Right lobe of liver (tissue), 6 donors: Measurements from ENCODE around the gene RNF215. TPM values are rescaled to one million over a fixed set of nuclear protein-coding genes. Genes with fewer than 3 reads are reported as not detected.

Source experiments
- ATAC-seq, 4 donors: fragments of 200-7000 bp; cut with Tn5 transposase; one replicate each; pipeline ENCODE4 v1.9.1; 2020; ENCODE audit warnings: mild to moderate bottlenecking in 4 of 4, moderate library complexity in 4 of 4
- DNase-seq, 3 donors: peaks; one replicate each; pipeline ENCODE4 v3.0.0-alpha.2; 2020
- H3K27ac ChIP-seq, 3 donors: fragments of 200-600 bp; one replicate each; pipeline ENCODE4 v1.8.0; 2022
- H3K27me3 ChIP-seq, 2 donors: fragments of 200-600 bp; one replicate each; pipeline ENCODE4 v1.8.0; 2022
- H3K36me3 ChIP-seq, 4 donors: fragments of 200-600 bp; sonication (generic) in 1 of 4; one replicate each; pipeline versions ENCODE4 v1.5.1 to v1.8.0; 2017 to 2022; ENCODE audit warnings: control low read depth in 1 of 4
- H3K4me1 ChIP-seq, 4 donors: fragments of 200-600 bp; sonication (generic) in 1 of 4; one replicate each; pipeline versions ENCODE4 v1.5.1 to v1.8.0; 2017 to 2022; ENCODE audit warnings: control low read depth in 1 of 4
- H3K4me3 ChIP-seq, 3 donors: fragments of 200-600 bp; one replicate each; pipeline ENCODE4 v1.8.0; 2022
- H3K9me3 ChIP-seq, 4 donors: fragments of 200-600 bp; sonication (generic) in 1 of 4; one replicate each; pipeline versions ENCODE4 v1.5.1 to v1.8.0; 2017 to 2022; ENCODE audit warnings: control low read depth in 1 of 4
- POLR2A ChIP-seq: fragments of 450-650 bp; IDR thresholded peaks from one replicate; pipeline ENCODE4 v1.6.1; 2017; ENCODE audit warnings: antibody characterized with exemption, mild to moderate bottlenecking
- WGBS: methylation state at CpG from one replicate; pipeline ENCODE4 v1.1.6; 2018; ENCODE audit warnings: low coverage, low lambda C conversion rate; ENCODE audit not compliant: insufficient coverage; ENCODE audit errors: missing lambda C conversion rate; 5-methylcytosine and 5-hydroxymethylcytosine counted together
- intact Hi-C, 2 donors: fragments of 100-400 bp; cut with DNase I; formaldehyde crosslinking; loops; one replicate each; pipeline versions ENCODE4 v1.11.2 to v1.14.1; 2022
- total RNA-seq, 6 experiments: library from RNA; depleted of rRNA in 2 of 6; stranded (reverse); fragments of >200 nt in 2 of 6; fragmentation: NEBNext Ultra II Directional in 3 of 6; extraction: Animal tissue kit (Norgen Biotek cat#: 25700) in 3 of 6; gene quantifications; one replicate each; pipeline versions ENCODE4 v1.1.0 to v1.2.4, GENCODE V29; 2016 to 2023
- TF ChIP-seq, protein P1 (sequence below), 4 donors: fragments of 200-600 bp in 3 of 4; fragments of 450-650 bp in 1 of 4; IDR thresholded peaks; one replicate each; pipeline versions ENCODE4 v1.5.1 to v1.8.0; 2016 to 2022; ENCODE audit warnings: antibody characterized with exemption in 4 of 4, mild to moderate bottlenecking in 2 of 4
- donor health status: DM: no; HTN: yes; CAD: no.
- donor health status: DM: no; HTN: no; CAD: no.
- donor health status: DM: no; HTN: no; CAD: no.
- donor health status: DM: no; HTN: yes; CAD: no.
- donor health status: DM: no; HTN: yes; CAD: no.

The RNF215 gene
- total RNA-seq, 6 experiments from 2014 or later: 6.2 to 10.0 (median 7.4) TPM

DNA sequence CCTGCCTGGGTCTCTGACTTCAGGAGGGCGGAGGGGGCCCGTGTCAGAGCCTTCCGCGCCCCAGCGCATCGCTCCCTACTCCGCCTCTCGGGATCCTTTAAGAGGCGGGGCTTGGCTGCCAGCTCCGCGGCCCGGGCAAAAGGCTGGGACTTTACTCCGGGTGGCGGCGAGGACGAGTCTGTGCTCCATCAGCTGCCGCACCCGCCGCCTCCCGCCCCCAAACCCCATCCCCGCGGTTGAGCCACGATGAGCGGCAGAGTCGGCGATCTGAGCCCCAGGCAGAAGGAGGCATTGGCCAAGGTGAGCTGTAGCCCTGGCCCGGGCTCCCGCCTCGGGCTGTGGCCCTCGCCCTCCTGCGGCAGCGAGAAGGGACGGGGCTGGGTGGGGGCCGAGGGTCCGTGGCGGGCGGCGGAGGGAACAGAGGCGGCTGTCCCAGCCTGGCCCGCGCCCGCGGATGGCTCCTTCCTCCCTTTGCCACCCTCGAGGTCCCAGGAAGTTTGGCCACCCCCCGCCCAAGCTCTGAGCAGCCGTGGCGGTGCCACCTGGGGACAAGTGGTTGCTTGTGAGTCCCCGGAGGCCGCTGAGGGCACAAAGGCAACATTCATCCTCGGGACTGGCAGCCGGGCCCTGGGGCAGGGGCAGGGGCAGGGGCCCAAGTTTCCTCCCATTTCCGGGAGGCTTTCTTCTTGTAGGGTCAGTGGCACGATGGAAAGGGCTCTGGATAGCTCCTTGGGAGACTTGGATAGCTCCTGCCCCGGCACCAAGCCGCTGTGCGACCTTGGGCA lies 9.9 kb upstream of the RNF215 start, which contains the start of gene SEC14L2:
SEC14L2 (plus strand) TSS at position 148 of the 785 bp plus-strand sequence; CDS start at position 247, 99 bp downstream.
- no CpG with 5 or more reads among the region's 56 CpGs for WGBS
- DNase-seq (peak; percentile 87 to 93 (median 91)), ATAC-seq (peak; percentile 57 to 64 (median 60))
- Histone ChIP-seq H3K4me3 (peak within 1 kb of the TSS; percentile 64 to 99 (median 91)), H3K27ac (peak within 1 kb of the TSS; percentile 66 to 94 (median 90)), H3K4me1 (peaks cover 0 to 53% (median 25%) of the 10 kb centered on the region in 4 donors), H3K36me3 (peaks cover 0 to 25% (median 3%) of the 10 kb centered on the region in 4 donors), H3K27me3 (no peaks in the 10 kb centered on the region), H3K9me3 (no peaks in the 10 kb centered on the region)
- intact Hi-C loops: loop anchor here in 1 of 2 donors (10.0 kb wide), 1 partner anchor 78 kb away; the partner anchor contains the start of gene SEC14L3
- TF ChIP-seq, protein P1, sequence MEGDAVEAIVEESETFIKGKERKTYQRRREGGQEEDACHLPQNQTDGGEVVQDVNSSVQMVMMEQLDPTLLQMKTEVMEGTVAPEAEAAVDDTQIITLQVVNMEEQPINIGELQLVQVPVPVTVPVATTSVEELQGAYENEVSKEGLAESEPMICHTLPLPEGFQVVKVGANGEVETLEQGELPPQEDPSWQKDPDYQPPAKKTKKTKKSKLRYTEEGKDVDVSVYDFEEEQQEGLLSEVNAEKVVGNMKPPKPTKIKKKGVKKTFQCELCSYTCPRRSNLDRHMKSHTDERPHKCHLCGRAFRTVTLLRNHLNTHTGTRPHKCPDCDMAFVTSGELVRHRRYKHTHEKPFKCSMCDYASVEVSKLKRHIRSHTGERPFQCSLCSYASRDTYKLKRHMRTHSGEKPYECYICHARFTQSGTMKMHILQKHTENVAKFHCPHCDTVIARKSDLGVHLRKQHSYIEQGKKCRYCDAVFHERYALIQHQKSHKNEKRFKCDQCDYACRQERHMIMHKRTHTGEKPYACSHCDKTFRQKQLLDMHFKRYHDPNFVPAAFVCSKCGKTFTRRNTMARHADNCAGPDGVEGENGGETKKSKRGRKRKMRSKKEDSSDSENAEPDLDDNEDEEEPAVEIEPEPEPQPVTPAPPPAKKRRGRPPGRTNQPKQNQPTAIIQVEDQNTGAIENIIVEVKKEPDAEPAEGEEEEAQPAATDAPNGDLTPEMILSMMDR (IDR thresholded peaks at IDR 0.05): no peak
- peak; percentile 81 for TF ChIP-seq POLR2A

DNA sequence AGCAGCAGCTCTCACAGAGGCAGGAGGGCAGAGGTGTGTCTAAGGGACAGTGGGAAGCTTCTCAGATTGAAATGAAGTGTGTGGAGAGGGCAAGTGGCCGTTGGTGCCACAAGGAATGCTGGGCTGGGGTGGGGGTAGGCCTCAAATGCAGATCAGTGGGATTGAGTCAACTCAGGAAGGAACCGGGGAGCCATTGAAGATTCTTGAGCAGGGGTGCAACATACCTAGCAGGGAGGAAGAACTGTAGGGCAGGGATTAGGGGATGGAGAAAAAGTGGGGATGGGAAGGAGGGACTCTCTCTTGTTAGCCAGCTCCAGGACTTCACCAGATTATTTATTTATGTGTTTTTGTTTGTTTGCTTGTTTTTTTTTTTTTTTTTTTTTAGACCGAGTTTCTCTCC lies 6.7 kb upstream of the RNF215 start:
- Histone ChIP-seq H3K27me3 (no peaks in the 10 kb centered on the region), H3K4me1 (peaks cover 0 to 33% (median 16%) of the 10 kb centered on the region in 4 donors), H3K27ac (peak overlapping the region in 2 of 3 donors; percentile 95 to 96), H3K4me3 (no peak overlapping the region), H3K9me3 (no peaks in the 10 kb centered on the region), H3K36me3 (no peaks in the 10 kb centered on the region)
- TF ChIP-seq, protein P1 (IDR thresholded peaks at IDR 0.05): no peak
- no peak for TF ChIP-seq POLR2A
- ATAC-seq (no peak), DNase-seq (no peak)
- intact Hi-C loops: loop anchor here (5.0 to 10.0 kb wide), 2 partner anchors 81 to 1002 kb away; partner anchors contain the start of gene SEC14L3 (in 1 of the 2)
- 60% methylated on average over 3 of the region's 3 CpGs for WGBS

DNA sequence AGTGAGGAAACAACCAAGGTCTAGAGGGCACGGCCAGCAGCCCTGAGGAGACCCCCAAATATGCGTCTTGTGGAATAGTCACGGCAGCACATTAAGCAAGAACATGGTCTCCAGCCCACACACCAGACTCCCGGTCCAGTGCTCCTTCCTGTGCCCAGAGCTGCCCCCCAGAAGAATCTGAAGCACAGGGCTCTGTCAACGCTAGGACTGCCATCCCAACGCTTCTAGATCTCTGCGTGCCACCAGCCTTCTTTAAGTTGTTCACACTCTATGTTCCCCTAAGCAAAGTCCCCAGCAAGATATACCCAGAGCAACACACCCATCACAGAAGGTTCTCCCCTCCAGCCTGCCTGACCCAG lies 6.1 kb upstream of the RNF215 start:
- intact Hi-C loops: loop anchor here (5.0 to 10.0 kb wide), 2 partner anchors 82 to 1001 kb away; partner anchors contain the start of gene SEC14L3 (in 1 of the 2)
- H3K27ac ChIP-seq: peak overlapping the region in 2 of 3 donors; percentile 95 to 96
- ATAC-seq: peak in 1 of 4 donors; percentile 0

DNA sequence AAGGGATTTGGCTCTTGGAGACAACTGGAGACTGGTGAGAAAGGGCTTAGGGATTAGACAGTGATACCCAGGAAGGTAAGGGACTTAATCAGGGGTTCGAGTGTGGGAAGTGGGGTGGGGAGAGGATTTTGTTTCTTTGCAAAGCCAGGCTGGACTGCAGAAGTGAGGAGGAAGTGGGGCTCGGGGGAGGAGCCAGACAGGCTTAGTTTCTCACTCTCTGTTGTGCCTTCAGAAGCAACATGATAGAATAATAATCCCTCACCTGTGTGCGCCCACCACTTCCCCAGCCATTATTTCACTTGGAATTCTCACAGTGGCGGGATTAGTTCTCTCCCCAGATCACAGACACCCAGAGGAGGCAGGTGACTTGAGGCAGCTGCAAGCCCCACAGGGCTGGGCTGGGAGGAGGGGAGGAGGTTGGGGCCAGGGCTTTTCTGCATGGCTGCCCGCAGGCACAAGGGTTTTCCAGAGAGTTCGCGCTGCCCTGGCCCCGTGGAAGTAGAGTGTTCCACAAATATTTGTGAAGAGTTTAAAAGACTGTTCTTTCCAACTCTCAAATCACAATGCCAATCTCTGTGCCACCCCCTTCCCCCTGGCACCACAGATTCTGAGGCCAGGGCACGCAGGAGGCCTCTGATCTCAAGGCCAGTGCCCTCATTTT lies 5.6 kb upstream of the RNF215 start:
- Histone ChIP-seq H3K4me1 (peaks cover 0 to 33% (median 16%) of the 10 kb centered on the region in 4 donors), H3K9me3 (no peaks in the 10 kb centered on the region), H3K27ac (peak overlapping the region in 2 of 3 donors; percentile 95 to 96), H3K36me3 (no peaks in the 10 kb centered on the region), H3K27me3 (no peaks in the 10 kb centered on the region), H3K4me3 (peak overlapping the region in 1 of 3 donors; percentile 4)
- WGBS: 22% methylated on average over 6 of the region's 9 CpGs
- intact Hi-C loops: loop anchor here (5.0 to 10.0 kb wide), 2 partner anchors 82 to 1000 kb away; partner anchors contain the start of gene SEC14L3 (in 1 of the 2)
- peak; percentile 22 to 84 (median 71) for ATAC-seq
- TF ChIP-seq, protein P1 (IDR thresholded peaks at IDR 0.05): no peak
- TF ChIP-seq POLR2A: peak; percentile 13
- DNase-seq: peak; percentile 42 to 93 (median 93)

More for the DNA sequence above, 6.1 kb upstream of the RNF215 start:
- no peaks in the 10 kb centered on the region for H3K36me3 ChIP-seq
- TF ChIP-seq, protein P1 (IDR thresholded peaks at IDR 0.05): no peak
- no peak for TF ChIP-seq POLR2A
- H3K4me1 ChIP-seq: peaks cover 0 to 33% (median 16%) of the 10 kb centered on the region in 4 donors
- no peak overlapping the region for H3K4me3 ChIP-seq
- no peaks in the 10 kb centered on the region for H3K9me3 ChIP-seq
- 38% methylated on average over 3 of the region's 7 CpGs for WGBS
- H3K27me3 ChIP-seq: no peaks in the 10 kb centered on the region
- DNase-seq: no peak
